ENCODE data around the gene MAP3K8. TPM values are rescaled to one million over a fixed set of nuclear protein-coding genes. Genes with fewer than 3 reads are reported as not detected.

Gene MAP3K8
- total RNA-seq, result 4.9 TPM

DNA sequence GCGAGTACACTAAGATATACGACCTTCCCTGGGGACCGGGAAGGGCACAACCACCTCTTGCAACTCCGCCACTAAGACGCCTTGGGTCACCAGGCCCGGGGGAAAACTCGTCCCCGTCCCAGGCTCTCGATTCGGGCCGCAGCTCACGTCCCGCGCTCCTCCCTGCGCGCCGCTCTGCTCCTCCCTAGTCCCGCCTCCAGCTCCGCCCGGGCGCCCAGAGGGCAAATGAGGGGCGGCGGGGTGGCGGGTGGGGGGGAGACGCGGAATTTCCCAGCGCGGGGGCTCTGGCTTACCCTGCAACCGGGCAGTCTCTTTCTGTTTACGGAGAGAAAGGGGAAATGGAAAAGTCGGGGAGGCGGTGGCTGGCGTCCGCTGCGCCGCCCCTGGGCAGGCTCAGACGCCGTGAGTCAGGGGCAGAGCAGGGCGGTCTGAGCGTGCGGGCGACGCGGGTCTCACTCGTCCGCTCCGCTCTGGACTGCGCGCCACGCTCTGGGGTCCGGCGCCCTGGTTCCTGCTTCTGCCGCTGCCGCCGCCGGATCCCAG, at the start of gene MAP3K8:
Gene MAP3K8 (plus strand): TSS at position 455 of the 543 bp plus-strand sequence. CDS start 4,755 bp downstream, outside the sequence.
- DNase-seq (ENCODE audit: low spot score in 2 of 2) (peak; percentile 73 to 81), FAIRE-seq (no peak)

DNA sequence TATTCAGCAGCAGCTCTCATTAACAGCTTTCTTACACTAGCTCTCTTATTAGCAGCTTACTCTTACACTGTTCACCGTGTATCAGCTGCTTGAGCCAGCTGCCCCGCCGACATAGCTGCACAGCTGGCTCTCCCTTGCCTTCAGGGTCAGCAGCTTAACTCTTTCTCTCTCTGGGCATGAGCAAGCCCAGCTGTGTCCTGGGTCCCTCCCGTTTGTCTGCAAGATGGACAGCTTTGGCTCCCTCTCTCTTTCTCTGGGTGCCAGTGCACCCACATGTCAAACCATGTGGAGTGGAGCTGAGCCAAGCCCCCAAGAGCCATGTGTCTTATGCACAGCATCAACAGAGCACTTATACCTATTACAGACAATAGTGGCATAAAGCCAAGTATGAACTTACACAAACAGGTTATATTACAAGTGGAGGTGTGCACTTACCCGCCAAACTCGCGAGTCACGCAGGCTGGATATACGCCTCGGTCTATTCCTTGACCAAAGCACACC, 49.2 kb upstream of the MAP3K8 start:
- no peak for FAIRE-seq

DNA sequence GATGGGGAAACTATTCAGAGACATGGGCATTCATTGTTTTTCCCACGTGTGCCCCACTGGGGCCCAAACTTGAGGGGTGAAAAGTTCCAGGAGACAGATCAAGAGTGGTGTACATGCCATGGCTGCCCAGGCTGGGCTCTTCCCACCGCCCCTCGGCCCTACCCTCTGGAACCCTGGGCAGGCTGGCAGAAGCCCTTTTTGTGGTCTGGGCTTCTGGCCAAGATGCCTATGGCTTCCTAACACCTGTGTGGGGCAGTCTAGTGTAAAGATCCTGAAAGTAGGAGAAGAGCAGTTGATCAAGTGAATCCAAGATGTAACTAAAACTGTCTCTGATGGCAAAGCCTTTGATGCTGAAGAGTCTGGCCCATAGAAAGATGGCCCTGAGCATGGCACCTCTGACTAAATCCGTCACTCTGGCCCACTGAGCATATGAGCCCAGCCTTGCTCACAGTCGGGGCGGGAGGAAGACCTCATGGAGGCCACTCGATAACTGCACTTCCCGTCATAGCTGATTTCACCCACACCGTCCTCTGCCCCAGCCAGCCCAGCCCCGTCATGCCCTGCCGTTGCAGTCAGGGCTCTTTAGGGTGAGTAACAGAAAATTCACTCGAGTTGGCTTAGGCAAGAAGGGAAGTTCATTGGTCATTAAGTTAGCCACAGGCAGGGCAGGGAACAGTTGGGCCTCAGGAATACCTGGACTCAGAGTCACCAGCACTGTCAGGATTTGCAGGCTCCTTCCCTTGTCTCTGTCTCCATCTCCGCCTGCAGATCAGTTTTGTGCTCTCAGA, 47.0 kb upstream of the MAP3K8 start:
- DNase-seq (ENCODE audit: low spot score in 2 of 2) (no peak), FAIRE-seq (no peak)

More for the DNA sequence above, 49.2 kb upstream of the MAP3K8 start:
- DNase-seq (ENCODE audit: low spot score in 2 of 2), result no peak

DNA sequence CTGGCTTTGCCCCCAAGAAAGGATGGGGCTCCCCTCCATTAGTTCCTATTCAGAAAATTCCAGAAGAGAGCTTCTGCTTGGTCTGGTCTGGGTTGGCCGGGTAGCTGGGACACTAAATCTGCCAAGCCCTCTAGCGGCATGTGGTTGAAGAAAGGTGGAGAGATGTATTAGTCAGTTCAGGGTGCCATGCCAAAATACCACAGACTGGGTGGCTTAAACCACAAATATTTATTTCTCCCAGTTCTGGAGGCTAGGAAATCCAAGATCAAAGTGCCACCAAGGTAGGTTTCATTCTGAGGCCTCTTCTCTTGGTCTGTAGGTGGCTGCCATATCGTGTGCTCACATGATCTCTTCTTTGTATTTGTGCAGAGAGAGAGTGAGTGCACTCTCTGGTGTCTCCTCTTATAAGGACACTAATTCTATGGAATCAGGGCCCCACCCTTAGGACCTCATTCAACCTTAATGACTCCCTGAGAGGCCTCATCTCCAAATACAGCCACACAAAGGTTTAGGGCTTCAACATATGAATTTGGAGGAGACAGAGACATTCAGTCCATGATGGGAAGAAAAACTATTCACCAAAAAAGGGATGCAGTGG, 46.2 kb upstream of the MAP3K8 start:
- DNase-seq (ENCODE audit: low spot score in 2 of 2) (no peak), FAIRE-seq (no peak)

DNA sequence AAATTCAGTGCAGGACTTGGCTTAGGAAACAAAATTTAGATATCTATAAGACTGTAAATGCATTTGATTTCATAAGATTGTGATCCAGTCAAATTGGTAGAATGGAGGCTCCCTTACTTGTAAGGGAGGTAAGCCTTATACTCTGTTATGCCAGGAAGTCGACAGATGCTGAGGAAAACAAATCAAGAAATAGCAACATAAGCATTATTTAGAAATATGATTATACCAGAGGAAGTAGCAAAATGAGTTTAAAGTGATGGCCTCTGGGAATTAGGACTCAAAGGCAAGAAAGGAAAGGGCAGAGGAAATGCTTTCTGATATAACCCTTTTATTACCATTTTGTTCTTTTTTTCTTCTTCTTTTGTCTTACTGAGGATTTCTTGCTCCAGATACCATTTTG, 44.4 kb upstream of the MAP3K8 start:
- FAIRE-seq (no peak), DNase-seq (ENCODE audit: low spot score in 2 of 2) (no peak)

DNA sequence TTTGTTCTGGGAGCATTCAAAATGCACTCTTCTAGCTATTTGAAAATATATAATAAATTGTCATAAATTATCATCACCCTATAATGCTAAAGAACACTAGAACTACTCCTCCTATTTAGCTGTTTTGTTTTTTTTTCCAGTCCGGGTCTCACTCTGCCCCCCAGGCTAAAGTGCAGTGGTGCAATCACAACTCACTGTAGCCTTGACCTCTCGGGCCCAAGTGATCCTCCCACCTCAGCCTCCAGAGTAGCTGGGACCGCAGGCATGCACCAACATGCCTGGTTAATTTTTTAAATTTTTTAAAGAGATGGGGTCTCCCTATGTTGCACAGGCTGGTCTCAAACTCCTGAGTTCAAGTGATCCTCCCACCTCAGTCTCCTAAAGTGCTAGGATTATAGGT, 43.8 kb upstream of the MAP3K8 start:
- DNase-seq (ENCODE audit: low spot score in 2 of 2), result no peak
- FAIRE-seq, result no peak

DNA sequence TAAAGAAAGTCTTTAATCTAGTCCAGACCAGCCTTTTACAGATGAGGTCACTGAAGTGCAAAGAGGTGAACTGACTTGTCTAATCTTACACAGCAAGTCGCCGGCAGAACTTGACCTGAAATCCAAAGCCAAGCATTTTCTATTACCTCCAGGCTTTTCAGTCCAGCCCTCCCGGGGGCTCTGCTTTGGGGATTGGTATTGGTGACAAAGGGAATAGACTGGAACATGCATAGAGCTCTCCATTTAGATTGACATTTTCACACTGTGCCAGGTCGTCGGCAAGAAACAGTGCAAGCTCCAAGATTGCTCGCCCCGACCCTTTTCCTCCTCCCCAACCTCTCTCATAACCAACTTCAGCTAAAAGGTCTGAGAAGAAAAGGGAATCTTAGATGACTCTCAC, 42.7 kb upstream of the MAP3K8 start:
- FAIRE-seq (no peak), DNase-seq (ENCODE audit: low spot score in 2 of 2) (no peak)

DNA sequence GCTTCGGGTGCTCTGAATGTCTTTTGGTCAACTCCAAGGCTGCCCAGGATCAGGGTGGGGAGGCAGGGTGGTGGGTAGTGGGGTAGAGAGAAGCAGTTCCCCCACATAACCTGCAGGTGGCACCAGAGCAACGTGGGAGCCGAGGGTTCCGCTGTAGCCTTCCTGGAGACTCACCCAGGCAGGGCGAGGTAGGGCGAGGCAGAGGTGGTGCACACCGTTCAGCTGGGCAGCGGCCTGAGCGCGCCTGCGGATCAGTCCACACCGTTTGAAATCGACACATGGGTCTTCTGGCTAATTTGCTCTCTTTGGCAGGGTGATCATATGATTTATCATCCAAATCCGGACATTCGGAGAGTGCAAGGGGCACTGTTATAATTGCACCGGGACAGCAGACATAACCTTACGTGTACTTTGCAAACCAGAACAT, 41.4 kb upstream of the MAP3K8 start:
- DNase-seq (ENCODE audit: low spot score in 2 of 2) (peak; percentile 46 to 79), FAIRE-seq (no peak)

DNA sequence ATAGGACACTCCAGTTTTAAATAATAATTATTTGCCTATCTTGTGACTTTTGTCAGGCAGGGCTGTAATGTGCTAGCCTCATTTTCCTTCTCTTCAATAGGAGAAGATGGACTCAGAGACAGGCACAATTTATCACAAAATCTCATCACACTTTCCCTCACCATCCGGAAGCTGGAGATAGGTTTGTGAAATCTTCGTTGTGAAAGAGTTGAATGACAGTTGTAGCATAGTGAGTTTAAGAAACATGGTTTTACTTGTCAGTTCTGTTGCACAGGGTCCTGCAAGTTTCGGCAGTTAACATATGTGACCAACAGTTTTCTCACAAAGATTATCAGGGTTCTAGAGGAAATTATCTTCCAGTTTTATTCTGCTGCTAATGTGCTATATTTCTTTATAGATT, 37.7 kb upstream of the MAP3K8 start:
- no peak for FAIRE-seq
- DNase-seq (ENCODE audit: low spot score in 2 of 2), result no peak

DNA sequence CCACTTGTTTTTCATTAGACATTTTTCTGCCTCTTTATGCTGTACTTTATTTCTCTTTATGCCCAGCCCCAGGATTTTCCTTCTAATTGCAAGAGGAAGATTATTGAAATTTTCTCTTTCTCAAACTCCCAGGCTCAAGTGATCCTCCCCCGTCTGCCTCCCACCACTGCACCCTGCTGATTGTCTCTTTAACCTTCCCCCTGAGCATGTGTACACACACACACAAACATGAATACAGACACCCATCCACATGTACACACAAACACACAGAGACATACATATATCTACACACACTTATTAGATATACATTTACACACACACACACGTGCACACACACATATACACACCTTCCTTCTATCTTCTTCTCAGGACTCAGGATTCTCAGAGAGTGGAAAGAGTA, 37.3 kb upstream of the MAP3K8 start:
- no peak for DNase-seq (ENCODE audit: low spot score in 2 of 2)
- no peak for FAIRE-seq

DNA sequence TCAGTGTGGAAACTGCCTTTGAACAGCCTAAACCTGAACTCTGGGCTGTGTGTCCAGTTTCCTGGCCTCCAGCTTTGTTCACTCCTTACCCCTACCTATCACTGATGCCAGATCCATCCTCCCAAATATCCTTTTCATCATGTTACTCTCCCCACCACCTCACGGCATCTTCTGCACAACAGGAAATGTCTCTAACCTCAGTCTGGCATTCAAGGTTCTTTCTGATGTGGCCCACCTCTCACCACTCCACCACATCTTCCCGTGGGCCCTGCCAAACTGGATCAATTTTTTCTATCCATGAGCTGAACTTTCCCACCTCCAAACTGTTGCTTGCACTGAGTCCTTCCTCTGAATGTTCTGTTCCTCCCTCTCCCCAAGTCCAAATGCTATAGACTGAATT, 35.8 kb upstream of the MAP3K8 start:
- FAIRE-seq (no peak), DNase-seq (ENCODE audit: low spot score in 2 of 2) (no peak)

DNA sequence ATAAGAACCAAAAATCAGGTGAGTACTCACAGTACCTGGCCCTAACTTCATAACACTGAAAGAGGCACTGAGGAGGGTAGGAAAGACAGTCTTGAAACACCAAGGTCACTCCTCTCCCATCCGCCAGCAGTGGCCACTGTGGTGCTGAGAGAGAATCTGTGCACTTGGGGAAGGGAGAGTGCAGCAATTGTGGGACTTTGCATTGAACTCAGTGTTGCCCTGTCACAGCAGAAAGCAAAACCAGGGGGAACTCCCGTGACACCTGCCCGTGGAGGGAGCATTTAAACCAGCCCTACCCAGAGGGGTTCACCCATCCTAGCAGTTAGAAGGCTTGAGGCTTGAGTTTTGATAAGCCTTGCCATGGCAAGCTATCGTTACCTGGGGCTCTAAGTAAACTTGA, 35.2 kb upstream of the MAP3K8 start:
- FAIRE-seq (no peak), DNase-seq (ENCODE audit: low spot score in 2 of 2) (no peak)

DNA sequence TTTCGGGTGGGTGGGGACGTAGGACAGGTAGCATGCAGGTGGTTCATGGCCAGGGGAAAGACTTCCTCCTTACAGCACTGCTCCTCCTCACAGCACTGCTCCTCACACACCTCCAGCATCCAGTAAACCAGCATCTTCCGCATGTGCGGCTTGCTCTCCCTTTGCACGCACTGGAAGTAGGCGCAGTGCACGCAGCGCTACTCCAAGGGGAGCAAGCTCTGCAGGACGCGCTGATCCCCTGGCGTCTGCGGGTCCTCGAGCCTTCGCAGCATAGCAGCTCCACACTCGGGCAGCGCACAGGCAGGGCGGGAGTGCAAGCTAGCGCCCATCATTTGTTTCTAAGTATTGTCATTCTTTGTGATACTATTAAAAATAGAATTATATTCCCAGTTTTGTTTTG, 30.5 kb upstream of the MAP3K8 start:
- no peak for DNase-seq (ENCODE audit: low spot score in 2 of 2)
- no peak for FAIRE-seq

DNA sequence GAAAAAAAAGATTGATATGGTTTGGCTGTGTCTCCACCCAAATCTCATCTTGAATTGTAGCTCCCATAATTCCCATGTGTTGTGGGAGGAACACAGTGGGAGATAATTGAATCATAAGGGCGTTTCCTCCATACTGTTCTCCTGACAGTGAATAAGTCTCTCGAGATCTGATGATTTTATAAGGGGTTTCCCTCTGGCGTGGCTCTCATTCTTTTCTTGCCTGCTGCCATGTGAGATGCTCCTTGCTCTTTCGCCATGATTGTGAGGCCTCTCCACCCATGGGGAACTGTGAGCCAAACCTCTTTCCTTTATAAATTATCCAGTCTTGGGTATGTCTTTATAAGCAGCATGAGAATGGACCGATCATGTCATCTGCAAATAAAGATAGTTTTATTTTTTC, 29.4 kb upstream of the MAP3K8 start:
- FAIRE-seq, result no peak
- no peak for DNase-seq (ENCODE audit: low spot score in 2 of 2)

DNA sequence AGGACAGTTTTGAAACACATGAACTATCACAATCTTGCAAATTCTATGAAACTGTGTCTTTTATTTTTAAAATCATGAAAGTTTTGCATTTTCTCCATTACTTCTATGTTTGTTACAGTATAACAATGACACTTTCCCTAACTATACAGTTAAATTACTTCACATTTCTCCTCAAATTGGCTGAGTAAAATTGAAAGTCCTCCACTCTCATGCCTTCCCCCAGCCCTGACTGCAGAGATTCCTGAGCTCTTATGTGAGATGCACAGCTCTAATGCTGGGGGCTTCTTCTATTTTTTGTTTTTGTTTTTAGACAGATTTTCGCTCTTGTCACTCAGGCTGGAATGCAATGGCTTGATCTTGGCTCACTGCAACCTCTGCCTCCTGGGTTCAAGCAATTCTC, 22.7 kb upstream of the MAP3K8 start:
- FAIRE-seq, result no peak
- no peak for DNase-seq (ENCODE audit: low spot score in 2 of 2)

DNA sequence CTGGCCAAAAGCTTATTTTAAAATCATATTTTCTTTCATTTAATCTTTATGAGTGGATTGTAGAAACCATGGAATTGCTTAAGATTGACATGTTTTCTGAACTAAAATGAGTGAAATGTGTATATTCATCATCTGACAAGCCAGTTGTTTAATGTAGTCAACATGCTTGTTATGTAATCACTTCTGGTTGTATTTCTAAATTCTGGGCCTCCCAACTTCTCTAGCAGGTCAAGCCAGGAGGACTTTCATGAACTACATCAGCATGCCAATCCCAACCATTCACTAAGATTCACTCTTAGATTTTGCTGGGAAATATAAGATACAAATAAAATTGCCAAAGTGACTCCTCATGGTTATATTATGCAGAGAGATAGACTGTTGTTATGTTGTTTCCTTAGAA, 21.1 kb upstream of the MAP3K8 start:
- no peak for DNase-seq (ENCODE audit: low spot score in 2 of 2)
- FAIRE-seq, result no peak

DNA sequence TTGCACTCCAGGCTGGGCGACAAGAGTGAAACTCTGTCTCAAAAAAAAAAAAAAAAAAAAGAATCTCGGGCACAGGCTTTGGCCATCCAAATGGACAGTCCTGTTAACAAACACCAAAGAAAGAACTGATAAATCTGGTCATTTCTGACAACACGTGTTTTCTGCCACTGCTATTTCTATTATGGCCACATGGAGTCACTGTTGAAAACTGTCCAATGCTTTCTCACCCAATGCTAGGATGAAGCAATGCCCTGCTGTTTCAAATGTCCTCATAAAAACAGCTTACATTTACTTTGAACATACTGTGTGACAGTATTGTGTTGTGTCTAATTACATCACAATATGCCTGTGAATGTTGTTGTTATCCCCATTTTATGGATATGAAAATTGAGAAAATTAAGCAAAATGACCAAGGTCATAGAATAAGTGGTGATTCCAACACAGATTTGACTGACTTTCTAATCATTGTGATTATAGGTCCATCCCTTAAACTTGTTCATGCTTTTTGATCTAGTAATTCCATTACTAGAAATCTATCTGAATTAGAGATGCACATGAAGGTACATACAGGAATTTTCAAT, 19.9 kb upstream of the MAP3K8 start:
- no peak for FAIRE-seq
- DNase-seq (ENCODE audit: low spot score in 2 of 2), result peak; percentile 34 to 52

DNA sequence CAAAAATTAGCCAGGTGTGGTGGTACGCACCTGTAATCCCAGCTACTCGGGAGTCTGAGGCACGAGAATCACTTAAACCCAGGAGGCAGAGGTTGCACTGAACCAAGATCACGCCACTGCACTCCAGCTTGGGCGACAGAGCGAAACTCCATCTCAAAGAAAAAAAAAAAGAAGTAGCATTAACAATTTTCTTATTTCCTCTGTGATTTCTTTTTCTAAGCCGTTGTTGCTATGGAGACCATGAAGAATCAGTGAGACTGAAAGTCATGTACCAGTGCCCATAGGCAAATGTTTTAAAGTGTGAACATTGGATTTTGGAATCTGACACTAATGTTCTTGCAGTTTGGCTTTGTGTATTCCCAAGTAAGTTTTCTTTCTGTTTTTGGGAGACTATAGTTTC, 18.4 kb upstream of the MAP3K8 start:
- no peak for FAIRE-seq
- DNase-seq (ENCODE audit: low spot score in 2 of 2), result no peak

DNA sequence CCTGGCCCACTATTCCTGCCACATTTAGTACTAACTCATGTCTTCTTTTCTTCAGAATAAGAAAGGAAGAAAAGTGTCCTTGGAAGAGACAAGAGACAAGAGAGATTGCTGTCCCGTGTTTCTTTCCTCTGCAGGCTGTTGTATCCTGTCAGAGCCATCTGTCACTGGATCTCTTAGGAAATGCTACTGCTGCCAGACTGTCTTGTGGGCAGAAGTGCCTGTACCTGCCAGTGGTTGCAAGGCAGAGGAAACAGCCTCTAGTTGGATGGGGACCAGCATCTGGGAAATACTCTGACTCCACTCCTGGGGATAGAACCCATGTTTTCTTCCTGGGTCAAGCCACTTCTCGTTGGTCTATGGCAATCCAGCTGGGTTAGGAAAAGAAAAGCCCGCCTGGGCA, 16.7 kb upstream of the MAP3K8 start:
- DNase-seq (ENCODE audit: low spot score in 2 of 2), result no peak

DNA sequence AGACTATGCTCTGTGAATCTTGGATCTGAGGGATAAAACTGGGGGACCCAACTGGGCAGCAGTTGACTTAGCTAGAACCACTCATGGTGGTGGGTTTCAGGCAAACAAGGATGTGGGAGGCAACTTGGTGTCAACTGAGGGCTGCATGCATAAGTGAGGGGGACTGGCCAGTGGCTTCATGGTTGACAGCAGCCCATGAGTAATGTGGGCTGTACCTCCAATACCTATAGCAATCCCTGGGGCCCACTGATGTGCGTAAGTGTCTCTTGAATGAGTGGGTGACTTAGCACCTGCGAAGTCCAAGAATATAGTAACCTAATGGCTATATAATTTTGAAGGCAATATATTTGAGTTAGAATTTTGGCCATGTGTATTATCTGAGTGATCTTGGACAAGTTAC, 13.7 kb upstream of the MAP3K8 start:
- FAIRE-seq (no peak), DNase-seq (ENCODE audit: low spot score in 2 of 2) (no peak)

More for the DNA sequence above, 16.7 kb upstream of the MAP3K8 start:
- FAIRE-seq, result no peak

DNA sequence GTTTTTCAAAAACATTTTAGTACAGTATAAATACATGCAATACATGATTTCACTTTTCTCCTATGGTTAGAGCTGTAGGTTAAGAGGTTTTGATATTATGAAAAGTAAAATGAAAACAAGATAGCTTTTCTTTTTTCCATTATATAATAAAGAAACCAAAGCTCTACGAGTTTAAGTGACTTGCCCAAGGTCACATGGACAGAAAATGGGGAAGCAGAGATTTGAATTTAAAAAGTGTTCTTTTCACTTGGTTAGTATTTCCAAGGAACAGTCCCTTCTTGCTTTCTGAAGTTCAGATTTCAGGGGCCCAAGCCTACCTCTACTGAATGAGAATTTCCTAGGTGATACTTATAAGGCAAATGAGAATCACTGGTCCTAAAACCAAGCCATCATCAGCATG, 13.2 kb upstream of the MAP3K8 start:
- FAIRE-seq (no peak), DNase-seq (ENCODE audit: low spot score in 2 of 2) (no peak)

Measured in frontal cortex (tissue), 4 donors.